GM10847 (cell line): ENCODE results near the gene FN3KRP.

Source experiments
- POLR2A ChIP-seq: IDR thresholded peaks from 2 replicates; pipeline ENCODE4 v1.6.1; 2011; ENCODE audit not compliant: insufficient read length; ENCODE audit errors: extremely low read depth

FN3KRP gene

DNA sequence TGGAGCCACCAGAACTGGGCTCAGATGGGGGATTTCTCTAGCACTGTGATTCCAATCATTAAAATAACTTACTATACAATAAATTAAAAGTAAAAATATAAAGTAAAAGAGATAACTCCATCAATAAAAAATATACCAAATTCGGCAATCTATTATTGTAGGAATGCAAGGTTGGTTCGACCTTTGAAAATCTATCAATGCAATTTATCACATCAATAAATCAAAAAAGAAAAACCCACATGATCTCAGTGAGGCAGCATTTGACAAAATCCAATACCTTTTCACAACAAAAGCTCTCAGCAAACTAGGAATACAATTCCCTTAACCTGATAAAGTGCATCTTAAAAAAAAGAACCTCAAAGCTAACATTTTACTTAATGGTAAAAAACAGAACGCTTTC, 35.0 kb upstream of the FN3KRP start:
- TF ChIP-seq POLR2A = no peak

DNA sequence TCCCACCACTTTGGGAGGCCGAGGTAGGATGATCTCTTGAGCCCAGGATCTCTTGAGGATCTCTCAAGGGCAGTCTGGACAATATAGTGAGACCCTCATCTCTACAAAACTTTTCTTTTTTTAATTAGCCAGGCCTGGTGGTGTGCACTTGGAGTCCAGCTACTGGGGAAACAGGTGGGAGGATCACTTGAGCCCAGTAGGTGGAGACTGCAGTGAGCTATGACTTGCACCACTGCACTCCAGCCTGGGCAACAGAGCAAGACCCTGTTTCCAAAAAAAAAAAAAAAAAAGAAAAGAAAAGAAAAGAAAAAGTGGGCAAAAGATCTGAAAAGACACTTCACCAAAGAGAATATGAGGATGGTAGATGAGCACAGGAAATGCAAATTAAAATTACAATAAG, 33.0 kb upstream of the FN3KRP start:
- no peak for TF ChIP-seq POLR2A

DNA sequence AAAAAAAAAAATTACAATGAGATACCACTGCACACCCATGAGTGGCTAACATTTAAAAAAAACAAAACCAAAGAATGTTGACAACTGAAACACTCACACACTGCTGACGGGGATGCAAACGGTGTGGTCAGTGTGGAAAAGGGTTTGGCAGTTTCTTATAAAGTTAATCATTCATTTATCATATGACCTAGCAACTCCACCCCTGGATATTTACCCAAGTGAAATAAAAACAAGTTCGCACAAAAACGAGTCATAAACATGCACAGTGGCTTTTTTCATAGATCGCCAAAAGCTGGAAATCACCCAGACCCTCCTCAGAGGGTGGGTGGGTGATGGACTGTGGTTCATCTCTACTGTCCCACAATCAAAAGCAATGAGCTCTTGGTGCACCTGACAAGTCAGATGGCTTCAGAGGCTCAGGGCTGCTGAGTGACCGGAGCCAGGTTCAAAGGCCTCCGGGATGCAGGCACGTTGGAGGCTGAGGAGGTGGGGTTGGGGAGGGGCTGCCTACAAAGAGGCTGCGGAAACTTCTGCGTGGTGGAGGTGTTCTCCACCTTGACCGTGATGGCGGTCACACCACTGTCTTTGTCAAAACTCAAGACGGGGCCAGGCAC, 32.2 kb upstream of the FN3KRP start:
- TF ChIP-seq POLR2A = no peak

DNA sequence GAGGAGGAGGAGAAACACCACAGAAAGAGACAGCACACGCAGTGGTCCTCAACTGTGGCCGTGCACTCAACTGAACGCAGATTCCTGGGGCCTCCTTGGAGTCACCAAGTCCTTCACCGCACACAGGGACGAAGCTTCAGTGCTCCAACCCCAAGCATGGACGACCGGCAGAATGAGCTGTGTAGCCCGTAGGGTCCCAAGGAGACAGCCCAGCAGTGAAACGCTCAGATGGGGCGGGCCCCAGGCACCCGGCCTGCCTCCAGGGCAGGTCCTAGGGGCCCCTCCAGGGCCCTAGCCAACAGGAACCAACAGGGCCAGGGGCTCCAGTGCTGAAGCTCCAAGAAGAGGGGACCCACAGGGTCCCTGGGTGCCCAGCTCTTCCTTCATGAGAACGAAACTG, 31.2 kb upstream of the FN3KRP start:
- TF ChIP-seq POLR2A = no peak

DNA sequence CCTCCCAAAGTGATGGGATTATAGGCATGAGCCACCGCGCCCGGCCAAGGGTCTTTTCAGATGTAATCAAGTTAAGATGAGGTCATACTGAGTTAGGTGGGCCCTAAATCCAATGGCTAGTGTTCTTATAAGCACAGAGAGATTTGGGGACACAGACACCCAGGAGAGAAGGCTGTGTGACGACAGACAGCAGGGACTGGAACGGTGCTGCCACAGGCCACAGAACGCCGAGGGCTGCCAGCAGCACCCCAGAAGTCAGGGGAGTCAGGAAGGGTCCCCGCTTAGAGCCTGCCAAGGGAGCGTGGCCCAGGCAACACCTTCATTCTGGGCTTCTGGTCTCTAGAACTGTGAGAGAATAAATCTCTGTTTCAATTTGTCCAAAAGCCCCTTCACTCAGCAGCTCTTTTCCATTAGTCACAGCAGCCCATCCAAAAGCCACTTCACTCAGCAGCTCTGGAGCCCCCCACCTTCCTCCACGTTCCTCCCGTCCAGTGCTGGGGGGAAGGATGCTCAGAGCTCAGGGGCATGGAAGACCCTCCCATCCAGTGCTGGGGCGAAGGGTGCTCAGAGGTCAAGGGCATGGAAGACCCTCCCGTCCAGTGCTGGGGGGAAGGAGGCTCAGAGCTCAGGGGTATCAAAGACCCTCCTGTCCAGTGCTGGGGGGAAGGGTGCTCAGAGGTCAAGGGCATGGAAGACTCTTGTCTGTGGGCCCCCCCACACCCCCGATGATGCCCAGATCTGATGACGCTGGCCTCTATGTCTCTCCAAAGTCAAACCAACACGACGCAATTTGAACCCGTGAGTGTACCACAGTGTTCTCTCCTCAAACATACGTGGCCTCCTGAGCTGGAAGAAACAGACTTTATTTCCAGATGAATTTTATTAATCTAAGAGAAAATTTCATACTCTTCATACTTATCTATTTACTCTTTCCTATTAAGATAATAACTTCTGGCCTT, 29.9 kb upstream of the FN3KRP start:
- TF ChIP-seq POLR2A = no peak

DNA sequence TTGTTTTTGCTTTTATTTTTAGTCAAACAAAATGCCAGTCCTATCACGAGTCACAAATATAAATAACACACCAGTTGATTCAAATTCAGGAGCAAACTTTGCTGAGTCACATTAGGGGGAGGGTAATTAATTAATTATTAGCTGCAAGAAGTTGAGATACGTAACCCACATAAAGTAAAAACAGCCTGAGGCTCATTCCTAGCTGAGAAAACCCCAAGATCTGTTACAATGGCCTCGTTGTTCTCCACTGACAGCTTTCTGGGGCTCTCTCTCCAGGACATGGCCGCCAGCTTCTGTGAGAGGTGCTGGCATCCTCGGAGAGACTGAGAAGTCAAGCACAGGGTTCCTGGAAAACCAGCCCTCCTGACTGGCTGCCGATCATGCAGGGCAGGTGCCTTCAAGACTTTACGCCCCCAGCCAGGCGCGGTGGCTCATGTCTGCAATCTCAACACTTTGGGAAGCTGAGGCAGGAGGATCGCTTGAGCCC, 29.1 kb upstream of the FN3KRP start:
- TF ChIP-seq POLR2A = no peak

DNA sequence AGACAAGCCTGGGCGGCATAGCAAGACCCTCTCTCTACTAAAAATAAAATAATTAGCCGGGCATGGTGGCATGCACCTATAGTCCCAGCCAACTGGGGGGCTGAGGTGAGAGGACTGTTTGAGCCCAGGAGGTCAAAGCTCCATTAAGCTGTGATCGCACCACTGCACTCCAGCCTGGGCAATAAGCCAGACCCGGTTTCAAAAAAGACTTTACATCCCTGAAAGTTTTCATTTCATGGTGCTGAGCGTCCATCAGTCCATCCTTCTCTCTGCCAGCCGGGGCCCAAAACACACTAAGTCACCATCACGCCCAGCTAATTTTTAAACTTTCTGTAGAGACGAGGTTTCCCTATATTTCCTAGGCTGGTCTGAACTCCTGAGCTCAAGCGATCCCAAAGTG, 28.6 kb upstream of the FN3KRP start:
- TF ChIP-seq POLR2A = no peak

DNA sequence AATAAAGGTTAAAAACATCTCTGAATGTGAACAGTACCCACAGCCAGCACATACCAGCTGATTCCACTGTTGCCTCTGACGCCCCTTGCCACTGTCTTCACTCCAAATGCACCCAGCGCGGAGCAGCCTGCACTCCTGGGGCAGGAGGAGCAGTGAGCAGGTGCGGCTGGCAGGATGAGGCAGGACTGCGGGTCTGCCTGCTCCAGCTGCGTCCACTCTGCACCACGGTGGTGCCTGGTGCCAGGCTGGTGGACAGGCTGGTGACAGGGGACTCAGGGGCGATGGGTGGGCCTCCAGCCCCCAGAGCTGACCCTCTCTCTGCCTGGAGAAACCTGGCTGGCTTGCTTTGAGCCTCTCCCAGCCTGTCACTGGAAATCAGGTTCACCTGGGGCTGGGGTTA, 27.4 kb upstream of the FN3KRP start:
- no peak for TF ChIP-seq POLR2A

DNA sequence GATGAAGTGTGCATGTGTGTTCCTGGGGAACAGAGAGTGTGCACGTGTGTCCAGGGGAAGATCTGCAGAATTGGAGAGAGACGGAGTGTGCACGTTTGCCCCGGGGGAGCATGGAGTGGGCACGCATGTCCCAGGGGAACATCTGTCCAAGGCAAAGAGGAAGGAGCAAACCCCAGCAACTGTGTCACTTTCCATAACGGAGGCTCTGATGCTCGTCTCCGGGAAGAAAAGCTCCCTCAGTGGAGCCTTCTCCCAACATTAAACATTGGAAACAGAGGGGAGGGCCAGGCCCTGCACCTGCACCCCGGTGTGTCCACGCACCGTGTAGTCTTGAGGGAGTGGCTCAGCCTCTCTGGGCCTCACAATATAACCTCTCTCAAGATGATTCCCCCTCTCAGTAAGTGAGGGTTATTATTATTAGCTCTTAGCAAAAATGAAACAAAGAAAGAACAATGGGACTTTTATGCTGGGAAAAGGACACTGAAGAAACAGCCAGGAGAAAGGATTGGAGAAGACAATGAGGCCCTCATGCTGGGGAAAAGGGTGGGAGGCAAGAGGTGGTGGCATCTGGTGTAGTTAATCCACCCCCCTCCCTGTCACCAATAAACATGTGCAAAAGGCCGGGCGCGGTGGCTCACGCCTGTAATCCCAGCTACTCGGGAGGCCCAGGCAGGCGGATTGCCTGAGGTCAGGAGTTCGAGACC, 25.6 kb upstream of the FN3KRP start:
- TF ChIP-seq POLR2A = no peak

DNA sequence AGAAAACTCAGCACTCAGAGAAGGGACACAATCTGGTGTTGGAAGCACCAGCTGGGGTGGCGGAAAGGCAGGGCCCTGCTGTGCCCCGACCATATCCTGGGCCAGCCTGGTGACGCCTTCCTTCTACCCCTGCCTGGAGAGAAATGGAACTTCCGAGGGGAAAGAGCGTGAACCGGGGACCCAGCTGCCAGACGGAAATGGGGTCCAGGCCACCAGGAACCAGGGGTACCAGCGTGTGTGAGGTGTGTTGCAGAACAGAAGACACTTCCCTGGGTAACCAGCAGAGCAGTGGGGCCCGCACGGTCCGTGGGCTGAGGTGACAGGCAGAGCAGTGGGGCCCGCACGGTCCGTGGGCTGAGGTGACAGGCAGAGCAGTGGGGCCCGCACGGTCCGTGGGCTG, 24.8 kb upstream of the FN3KRP start:
- no peak for TF ChIP-seq POLR2A

DNA sequence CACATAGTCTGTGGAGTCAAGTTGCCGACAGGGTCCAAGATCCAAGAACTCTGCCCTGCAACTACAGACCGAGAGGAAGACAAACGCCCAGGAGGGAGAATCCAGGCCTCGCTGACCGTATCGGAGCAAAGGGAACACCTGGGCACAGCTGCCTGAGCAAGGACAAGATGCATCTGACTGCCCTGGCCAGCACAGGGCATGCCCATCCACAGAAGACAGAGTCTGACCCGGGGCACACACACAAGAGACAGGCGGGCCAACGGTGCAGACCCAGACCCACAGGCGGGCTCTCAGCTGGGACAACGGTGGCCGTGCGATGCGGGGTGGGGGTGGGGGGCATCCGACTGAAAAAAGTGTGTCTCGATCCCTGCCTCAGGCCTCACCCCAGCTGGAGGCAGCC, 24.2 kb upstream of the FN3KRP start:
- TF ChIP-seq POLR2A = no peak

DNA sequence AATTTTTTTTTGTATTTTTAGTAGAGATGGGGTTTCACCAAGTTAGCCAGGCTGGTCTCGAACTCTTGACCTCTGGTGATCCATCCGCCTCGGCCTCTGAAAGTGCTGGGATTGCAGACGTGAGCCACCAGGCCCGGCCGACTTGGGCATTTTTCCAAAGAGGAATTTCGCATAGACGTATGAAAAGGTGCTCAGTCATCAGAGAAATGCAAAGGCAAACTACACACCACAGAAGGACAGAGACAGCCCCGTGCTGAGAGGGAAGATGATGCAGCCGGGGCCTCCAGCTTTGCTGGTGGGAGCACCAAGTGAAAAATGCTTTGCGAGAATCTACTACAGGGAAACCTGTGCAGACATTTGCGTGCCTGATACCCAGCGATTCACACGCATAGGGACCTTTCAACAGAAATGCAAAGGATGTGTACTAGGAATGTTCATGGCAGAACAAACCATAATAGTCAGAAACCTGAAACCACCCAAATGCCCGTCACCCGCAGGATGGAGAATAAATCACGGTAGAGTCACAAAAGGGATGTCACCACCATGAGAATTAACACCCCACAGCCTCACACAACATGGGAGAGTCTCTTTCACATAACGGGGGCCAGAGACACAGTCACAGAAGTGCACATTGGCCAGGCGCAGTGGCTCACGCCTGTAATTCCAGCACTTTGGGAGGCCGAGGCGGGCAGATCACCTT, 23.2 kb upstream of the FN3KRP start:
- no peak for TF ChIP-seq POLR2A

DNA sequence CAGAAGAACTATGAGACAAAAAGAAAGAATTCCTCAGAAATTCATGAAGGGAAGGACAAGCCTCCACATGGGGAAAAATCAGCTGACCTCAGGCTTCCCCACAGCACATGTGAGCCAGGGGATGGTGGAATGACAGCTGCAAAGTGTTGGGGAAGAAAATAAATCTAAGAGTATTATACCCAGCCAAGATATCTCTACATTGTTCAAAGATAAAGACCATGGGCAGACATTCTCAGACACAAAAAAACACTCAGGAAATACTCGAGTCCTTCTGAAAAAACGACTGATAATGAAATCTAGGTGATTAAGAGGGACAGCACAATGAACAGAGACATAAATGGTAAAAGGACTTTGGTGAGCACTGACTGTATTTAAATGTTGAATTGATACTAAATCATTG, 21.9 kb upstream of the FN3KRP start:
- no peak for TF ChIP-seq POLR2A

DNA sequence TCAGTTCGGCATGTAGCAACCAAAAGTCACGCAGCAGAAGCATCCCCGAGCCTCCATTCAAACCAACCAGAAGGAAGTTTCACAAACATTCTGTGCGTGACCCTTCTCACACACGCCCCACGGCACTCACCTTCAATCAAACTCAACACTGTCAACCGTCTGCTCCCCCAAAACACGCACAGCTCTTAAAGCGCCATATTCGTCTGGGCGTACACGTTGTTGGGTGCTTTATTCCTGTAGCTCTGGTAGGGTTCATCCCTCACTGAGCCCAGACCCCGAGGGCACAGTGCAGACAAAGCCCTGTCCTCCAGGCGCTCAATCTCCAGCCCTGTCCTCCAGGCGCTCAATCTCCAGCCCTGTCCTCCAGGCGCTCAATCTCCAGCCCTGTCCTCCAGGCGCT, 20.2 kb upstream of the FN3KRP start:
- TF ChIP-seq POLR2A = no peak
